Muscle layer of colon (tissue), 2 donors: Measurements from ENCODE around the gene ADGRL1.

Experiments used
- H3K27ac ChIP-seq: one replicate; pipeline ENCODE4 v1.7.0; 2013; ENCODE audit warnings: low read depth, mild to moderate bottlenecking, low read length, moderate library complexity
- H3K27me3 ChIP-seq, 2 donors: one replicate each; pipeline ENCODE4 v1.7.0; 2013; ENCODE audit warnings: low read length in 2 of 2, mild to moderate bottlenecking in 2 of 2; ENCODE audit not compliant: insufficient read depth in 2 of 2, control insufficient read depth in 1 of 2
- H3K36me3 ChIP-seq: one replicate; pipeline ENCODE4 v1.7.0; 2013; ENCODE audit warnings: mild to moderate bottlenecking, low read length; ENCODE audit not compliant: insufficient read depth
- H3K4me1 ChIP-seq: one replicate; pipeline ENCODE4 v1.7.0; 2013; ENCODE audit warnings: mild to moderate bottlenecking, low read length; ENCODE audit not compliant: insufficient read depth
- H3K4me3 ChIP-seq, 2 donors: one replicate each; pipeline ENCODE4 v1.7.0; 2013; ENCODE audit warnings: low read length in 2 of 2, low read depth in 1 of 2, mild to moderate bottlenecking in 1 of 2, moderate library complexity in 1 of 2
- H3K9ac ChIP-seq: one replicate; pipeline ENCODE4 v1.7.0; 2013; ENCODE audit warnings: low read length
- H3K9me3 ChIP-seq: one replicate; pipeline ENCODE4 v1.7.0; 2013; ENCODE audit warnings: mild to moderate bottlenecking, low read length
- donor health status: abdominal sarcoma.
- donor health status: Adenocarcinoma of cecum.

ADGRL1 gene

DNA sequence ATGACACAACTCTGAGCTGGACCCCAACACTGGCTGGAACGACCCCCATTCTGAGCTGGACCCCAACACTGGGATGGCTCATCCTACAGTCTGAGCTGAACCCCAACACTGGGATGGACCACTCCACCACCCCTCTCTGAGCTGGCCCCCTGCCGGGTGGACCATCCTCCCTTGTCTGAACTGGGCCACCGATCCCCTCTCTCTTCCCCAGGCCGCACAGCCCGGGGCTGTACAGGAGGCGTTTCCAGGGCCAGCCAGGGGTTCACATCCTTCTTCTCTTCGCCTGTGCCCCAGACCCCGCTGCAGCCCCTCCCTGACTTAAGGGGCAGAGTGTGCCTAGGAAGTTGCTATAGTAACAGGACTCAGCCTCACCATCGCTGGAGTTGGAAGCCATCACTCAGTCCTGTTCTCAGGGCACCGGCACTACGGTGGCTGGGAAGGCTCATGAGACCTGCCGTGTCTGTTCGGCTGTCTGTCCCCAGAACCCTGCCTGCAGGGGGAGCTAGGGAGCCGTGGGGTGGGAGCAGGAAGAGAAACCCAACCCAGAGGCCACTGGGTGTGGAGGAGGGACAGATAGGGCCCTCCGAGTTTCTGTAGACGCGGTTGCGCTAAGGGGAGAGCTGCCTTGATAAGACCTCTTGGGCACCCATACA lies 92.1 kb downstream of the ADGRL1 start:
- no peak overlapping the region for H3K4me3 ChIP-seq
- peaks cover 43% of the 10 kb centered on the region for H3K4me1 ChIP-seq
- H3K36me3 ChIP-seq = no peaks in the 10 kb centered on the region
- peak overlapping the region; percentile 76 for H3K27ac ChIP-seq
- no peaks in the 10 kb centered on the region for H3K27me3 ChIP-seq
- no peak overlapping the region for H3K9ac ChIP-seq
- H3K9me3 ChIP-seq = no peaks in the 10 kb centered on the region

DNA sequence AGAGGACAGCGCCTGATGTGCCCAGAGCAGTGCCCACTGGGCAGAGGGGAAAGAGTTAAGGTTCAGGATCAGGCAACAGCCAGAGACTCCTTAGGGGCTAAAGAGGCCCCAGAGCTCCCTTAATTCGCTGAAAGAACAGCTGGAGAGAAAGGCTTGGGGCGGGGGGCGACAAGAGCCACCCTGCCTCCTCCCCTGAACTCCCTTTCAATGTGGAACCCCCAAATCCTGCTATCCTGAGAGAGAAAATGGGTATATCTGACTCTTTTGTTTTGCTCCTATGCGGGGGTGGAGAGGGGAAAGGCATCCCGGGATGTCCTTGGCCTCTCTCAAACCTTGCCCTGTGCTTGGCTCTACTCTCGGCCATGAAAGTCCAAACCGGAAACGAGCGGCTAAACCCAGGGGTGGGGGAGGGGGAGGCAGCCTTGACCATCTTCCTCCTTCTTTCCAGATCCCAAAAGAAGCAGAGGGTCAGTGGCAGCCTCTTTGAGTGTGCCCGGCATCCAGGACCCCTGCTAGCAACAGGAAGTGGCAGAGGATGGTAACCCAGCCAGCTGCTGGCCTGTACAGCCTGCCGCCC lies 93.1 kb downstream of the ADGRL1 start:
- Histone ChIP-seq H3K36me3 (no peaks in the 10 kb centered on the region), H3K4me3 (peak overlapping the region in 1 of 2 donors; percentile 47), H3K27ac (peak overlapping the region; percentile 76), H3K27me3 (no peaks in the 10 kb centered on the region), H3K4me1 (peaks cover 41% of the 10 kb centered on the region), H3K9ac (peak overlapping the region; percentile 51), H3K9me3 (no peaks in the 10 kb centered on the region)

DNA sequence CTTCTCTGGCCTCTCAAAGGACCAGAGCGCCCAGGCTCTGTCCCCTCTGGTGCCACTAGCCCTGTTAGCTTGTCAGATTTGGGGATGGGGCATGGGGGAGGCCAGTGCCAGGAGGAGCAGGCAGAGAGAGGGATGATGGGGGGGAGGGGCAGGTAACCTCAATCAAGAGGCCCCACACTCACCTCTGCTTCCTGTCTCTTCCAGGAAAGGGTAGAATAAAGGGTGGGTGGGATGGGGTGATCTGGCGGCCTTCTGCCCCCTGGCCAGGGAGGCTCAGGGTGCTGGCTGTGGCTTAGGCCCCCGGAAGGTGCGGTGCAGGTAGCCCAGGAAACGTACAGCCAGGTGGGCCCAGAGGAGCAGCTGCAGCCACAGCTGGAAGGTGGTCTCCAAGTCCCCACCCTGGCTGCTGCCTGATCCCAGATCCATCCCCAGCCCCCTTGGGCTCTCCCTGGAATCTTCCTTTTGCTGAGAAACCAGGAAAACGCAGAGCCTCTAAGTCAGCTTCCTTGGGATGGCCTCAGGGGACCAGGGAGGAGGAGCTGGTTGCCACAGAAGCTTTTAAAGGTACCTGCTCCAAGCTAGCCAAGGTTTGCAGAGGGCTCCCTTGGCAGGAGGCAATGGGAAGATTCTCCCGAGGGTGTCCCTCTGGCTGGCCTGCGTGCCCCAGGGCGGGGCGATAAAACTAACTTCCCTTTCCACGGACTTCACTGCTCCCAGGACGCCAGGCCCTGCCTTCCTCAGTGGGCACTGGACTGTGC lies 93.7 kb downstream of the ADGRL1 start:
- Histone ChIP-seq H3K4me1 (peaks cover 48% of the 10 kb centered on the region), H3K27ac (peak overlapping the region; percentile 76), H3K27me3 (no peaks in the 10 kb centered on the region), H3K9me3 (no peaks in the 10 kb centered on the region), H3K36me3 (no peaks in the 10 kb centered on the region), H3K4me3 (peak overlapping the region in 1 of 2 donors; percentile 47), H3K9ac (peak overlapping the region; percentile 51)

DNA sequence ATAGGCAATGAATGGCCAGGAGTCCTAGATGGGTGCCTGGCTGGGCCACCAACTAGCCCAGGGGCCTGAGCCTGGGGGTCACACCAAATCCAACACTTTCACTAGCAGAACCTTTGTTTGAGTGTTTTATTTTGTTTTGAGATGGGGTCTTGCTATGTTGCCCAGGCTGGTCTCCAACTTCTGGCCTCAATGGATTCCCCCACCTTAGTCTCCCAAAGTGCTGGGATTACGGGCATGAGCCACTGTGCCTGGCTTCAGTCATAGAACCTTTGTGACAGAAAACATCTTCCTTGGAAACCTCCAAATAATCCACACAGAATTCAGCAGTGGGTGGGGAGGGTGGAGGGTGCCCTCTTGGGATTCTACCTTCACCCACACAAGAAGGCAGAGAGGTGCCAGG lies 94.5 kb downstream of the ADGRL1 start:
- Histone ChIP-seq H3K27me3 (no peaks in the 10 kb centered on the region), H3K27ac (no peak overlapping the region), H3K4me1 (peaks cover 45% of the 10 kb centered on the region), H3K36me3 (peaks cover 3% of the 10 kb centered on the region), H3K9me3 (no peaks in the 10 kb centered on the region), H3K4me3 (no peak overlapping the region), H3K9ac (no peak overlapping the region)

DNA sequence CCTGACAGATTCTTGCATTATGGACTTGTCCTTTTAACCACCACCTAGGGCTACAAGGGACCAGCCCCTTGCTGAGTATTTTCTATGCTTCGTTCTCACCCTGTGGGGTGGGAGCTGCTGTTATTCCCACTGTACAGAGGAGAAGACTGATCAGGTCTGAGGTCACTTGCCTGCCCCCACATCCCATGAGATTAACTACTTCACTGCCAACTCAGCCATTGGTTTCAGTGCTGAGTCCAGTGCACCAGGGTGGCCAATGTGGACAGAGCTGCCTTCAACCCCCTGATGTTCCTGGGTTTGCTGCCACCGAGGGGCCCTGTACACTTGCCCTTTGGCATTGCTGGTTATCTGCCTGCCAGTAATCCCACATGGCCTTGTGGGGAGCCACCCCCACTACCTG lies 95.3 kb downstream of the ADGRL1 start:
- Histone ChIP-seq H3K4me3 (no peak overlapping the region), H3K36me3 (peaks cover 11% of the 10 kb centered on the region), H3K9me3 (no peaks in the 10 kb centered on the region), H3K9ac (no peak overlapping the region), H3K4me1 (peaks cover 37% of the 10 kb centered on the region), H3K27me3 (no peaks in the 10 kb centered on the region), H3K27ac (no peak overlapping the region)

DNA sequence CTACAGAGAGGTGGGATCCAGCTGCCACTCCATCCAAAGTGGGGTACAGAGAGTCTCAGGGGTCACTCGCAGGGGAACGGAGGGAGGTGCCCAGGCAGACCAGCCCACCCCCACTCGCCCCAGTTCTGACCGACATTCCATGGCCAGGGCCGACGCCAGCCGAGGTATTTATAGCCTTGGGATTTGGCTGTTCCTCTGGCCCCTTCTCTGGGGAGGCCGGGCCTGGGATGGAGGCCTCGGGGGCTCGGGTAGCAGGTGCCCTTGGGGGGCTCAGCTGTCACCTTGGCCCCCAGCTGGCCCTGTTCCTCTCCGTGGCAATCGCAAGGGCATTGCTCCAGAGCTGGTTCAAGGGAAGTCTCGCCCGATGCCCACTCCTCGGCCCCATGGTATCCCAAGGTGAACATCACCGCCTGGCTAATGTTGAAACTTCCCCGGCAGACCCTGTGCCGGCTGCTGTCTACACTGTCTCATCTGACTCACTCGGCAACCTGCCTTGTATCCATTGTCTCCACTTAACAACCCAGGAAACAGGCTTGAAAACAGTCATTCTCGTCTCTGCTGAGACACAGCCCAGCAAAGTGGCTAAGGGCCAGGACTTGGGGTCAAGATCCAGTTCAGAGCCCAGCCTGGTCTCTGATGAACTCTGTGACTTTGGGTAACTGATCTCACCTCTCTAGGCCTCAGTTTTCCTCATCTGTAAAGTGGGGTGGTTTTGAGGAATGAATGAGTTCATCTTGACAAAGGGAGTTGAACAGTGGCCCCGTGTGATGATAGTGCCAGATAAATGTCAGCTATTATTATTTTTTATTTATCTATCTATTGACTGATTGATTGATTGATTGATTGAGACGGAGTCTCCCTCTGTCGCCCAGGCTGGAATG lies 98.1 kb downstream of the ADGRL1 start:
- Histone ChIP-seq H3K36me3 (peaks cover 21% of the 10 kb centered on the region), H3K27ac (peak overlapping the region; percentile 75), H3K9ac (no peak overlapping the region), H3K27me3 (no peaks in the 10 kb centered on the region), H3K9me3 (no peaks in the 10 kb centered on the region), H3K4me3 (peak overlapping the region in 1 of 2 donors; percentile 21), H3K4me1 (peaks cover 19% of the 10 kb centered on the region)

DNA sequence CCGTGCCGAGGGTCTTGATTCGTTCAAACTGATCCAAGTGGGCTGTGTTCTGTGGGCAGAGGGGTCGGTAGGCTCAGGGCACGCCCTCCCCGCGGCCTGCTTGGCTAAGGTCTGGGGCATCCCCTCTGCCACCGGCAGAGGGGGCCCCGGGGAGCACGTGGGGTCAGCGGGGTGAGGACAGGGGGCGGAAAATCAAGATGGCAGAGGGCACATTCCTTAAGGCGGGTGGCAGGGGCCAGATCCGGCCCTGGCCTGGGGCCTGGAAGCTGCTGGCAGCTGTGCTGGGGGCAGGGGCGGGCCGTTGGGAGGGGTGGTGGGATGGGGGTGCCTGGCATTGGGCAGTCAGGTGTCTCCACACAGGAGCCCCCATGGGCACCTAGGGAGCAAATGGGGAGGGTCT lies 99.1 kb downstream of the ADGRL1 start:
- peaks cover 31% of the 10 kb centered on the region for H3K36me3 ChIP-seq
- H3K9ac ChIP-seq = no peak overlapping the region
- H3K9me3 ChIP-seq = no peaks in the 10 kb centered on the region
- H3K4me3 ChIP-seq = no peak overlapping the region
- peak overlapping the region; percentile 75 for H3K27ac ChIP-seq
- peaks cover 13% of the 10 kb centered on the region for H3K4me1 ChIP-seq
- H3K27me3 ChIP-seq = no peaks in the 10 kb centered on the region

DNA sequence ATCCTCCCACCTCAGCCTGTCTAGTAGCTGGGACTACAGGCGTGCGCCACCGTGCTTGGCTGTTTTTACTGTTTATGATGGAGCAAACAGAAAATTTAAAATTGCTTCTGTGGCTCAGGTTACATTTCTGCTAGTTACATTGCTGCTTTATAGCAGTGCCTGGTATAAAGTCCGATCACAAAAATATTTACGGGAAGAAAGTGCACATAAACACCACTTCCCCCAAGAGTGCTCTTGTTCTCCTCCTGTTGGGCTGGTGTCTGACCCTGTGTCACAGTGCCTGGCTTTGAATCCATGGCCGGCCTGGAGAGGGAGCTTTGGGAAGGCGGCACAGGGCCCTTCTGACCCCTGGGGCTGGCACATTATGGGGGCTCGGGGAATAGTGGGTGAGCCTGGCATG lies 100.3 kb downstream of the ADGRL1 start:
- Histone ChIP-seq H3K36me3 (peaks cover 36% of the 10 kb centered on the region), H3K27ac (no peak overlapping the region), H3K9me3 (no peaks in the 10 kb centered on the region), H3K4me3 (no peak overlapping the region), H3K9ac (no peak overlapping the region), H3K27me3 (no peaks in the 10 kb centered on the region), H3K4me1 (peaks cover 13% of the 10 kb centered on the region)

DNA sequence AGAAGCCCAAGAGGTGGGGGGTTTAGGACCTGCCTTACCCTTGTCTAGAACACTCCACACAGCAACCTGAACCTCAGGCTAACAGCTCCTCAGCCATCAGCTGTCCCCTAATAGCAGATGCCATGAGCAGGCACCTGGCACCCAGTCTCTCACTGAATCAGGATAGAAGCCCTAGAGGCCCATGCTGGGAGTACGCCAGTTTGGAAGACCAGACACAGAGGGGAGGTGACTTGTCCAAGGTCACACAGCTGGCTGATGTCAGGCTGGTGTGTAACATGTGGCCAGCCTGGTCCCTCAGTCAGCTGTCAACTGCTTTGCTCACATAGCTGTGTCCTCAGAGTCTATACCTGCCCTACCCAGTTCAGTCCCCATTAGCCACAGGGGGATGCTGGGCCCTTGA lies 102.7 kb downstream of the ADGRL1 start:
- no peak overlapping the region for H3K9ac ChIP-seq
- H3K27ac ChIP-seq = no peak overlapping the region
- H3K36me3 ChIP-seq = peaks cover 42% of the 10 kb centered on the region

DNA sequence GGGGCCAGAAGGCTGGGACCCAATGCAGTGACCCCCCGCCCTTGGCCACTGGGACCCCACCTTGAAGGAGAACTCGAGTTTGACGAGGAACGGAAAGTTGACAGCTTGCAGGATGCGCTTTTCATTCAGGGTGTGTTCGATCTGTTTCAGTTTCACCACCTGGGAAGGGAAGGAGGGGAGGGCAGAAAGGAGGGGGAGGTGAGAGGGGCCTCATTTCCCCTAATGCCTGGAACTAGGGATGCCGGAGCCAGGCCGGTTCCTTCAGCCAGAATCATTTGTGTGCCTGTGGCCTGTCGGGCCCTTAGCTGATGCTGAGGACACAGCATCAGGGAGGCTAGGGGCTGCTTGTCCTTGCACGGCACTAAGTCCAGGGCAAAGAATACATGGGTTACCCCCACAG lies 103.2 kb downstream of the ADGRL1 start:
- no peak overlapping the region for H3K9ac ChIP-seq
- H3K4me3 ChIP-seq = no peak overlapping the region
- peaks cover 46% of the 10 kb centered on the region for H3K36me3 ChIP-seq
- H3K9me3 ChIP-seq = no peaks in the 10 kb centered on the region
- no peaks in the 10 kb centered on the region for H3K27me3 ChIP-seq
- H3K4me1 ChIP-seq = peaks cover 7% of the 10 kb centered on the region
- no peak overlapping the region for H3K27ac ChIP-seq

More for the DNA sequence above, 102.7 kb downstream of the ADGRL1 start:
- no peak overlapping the region for H3K4me3 ChIP-seq
- H3K9me3 ChIP-seq = no peaks in the 10 kb centered on the region
- no peaks in the 10 kb centered on the region for H3K27me3 ChIP-seq
- peaks cover 13% of the 10 kb centered on the region for H3K4me1 ChIP-seq

DNA sequence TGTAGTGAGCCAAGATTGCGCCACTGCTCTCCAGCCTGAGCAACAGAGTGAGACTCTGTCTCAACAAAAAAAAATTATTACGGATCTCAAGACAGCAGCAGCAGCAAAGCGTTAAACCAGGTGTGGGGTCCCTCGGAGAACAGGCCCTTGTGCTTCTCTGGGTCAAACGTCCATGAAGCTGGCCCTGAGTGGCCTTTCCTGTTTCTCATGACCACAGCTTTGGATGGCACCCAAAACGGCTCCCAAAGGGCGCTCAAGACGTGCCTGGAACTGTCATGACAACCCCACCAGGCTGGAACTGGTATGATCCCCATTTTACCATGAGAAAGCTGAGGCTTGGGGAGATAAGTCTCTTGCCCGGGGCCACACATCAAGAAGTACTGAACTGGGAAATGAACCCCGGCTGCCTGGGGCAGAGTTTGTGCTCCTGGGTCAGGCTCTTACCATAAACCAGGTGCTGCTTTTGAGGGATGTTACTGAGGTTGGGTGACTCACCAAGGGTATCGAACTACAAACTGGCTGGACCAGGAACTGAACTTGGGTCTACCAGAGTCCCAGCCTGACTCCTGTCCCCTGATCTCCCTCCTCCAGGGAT lies 103.8 kb downstream of the ADGRL1 start:
- Histone ChIP-seq H3K4me1 (peaks cover 2% of the 10 kb centered on the region), H3K27me3 (no peaks in the 10 kb centered on the region), H3K4me3 (no peak overlapping the region), H3K27ac (no peak overlapping the region), H3K36me3 (peaks cover 52% of the 10 kb centered on the region), H3K9me3 (no peaks in the 10 kb centered on the region), H3K9ac (no peak overlapping the region)
